NCI-H2196 (cell line): Measurements from ENCODE around the gene UBE2V1.
"Not testable (repeated sequence)": the region's sequence is repeated elsewhere in the genome, so short reads cannot be mapped to it uniquely, and the experiment has no call there.

Source experiments
- DNase-seq: peaks from one replicate; lab custom pipeline; 2025; ENCODE audit not compliant: unreplicated experiment; lab: John Stamatoyannopoulos, UW

The UBE2V1 gene

GRCh38 chr20:50115591-50116367 lies 2.8 kb upstream of the UBE2V1 start:
- DNase-seq, result peak; percentile 95

- no peak for DNase-seq
These were observed 2.1 kb upstream of the UBE2V1 start for GRCh38 chr20:50115041-50115512.

- DNase-seq, result no peak
These were observed 672 bp upstream of the UBE2V1 start for GRCh38 chr20:50113420-50114224.

- no peak for DNase-seq
These were observed 988 bp downstream of the UBE2V1 start for GRCh38 chr20:50111829-50112495.

DNA sequence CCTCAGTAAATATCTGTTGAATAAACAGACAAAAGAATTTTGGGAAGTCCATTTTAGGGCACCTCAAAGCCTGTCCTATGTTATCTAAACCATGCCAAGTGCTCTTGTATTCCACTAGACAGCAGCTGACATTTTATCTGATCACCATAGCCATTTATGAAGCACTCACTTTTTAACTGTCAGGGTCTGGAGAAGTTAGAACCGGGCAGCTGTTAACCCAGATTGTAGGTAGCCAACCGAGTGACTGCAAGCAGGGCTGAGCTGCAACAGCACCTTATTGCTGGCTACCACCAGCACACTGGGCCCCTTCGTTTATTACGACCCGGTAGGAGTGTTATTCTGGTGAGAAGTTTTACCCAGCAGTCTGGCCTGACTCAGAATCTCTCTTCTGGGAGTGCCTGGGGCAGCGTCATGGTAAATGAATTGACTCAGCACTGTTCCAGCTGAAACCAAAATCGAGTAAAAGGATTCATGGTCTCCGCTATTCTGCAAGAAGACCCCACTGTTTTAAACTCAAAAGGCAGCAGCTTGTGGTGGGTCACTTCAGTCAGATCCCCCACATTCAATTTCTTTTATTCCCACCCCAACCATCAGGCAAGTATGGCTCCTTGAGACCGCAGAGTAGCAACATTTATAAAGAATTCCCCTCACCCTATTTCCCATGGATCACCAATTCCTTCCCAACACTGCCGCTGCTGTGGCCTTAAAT lies 1.7 kb downstream of the UBE2V1 start:
- no peak for DNase-seq

DNA sequence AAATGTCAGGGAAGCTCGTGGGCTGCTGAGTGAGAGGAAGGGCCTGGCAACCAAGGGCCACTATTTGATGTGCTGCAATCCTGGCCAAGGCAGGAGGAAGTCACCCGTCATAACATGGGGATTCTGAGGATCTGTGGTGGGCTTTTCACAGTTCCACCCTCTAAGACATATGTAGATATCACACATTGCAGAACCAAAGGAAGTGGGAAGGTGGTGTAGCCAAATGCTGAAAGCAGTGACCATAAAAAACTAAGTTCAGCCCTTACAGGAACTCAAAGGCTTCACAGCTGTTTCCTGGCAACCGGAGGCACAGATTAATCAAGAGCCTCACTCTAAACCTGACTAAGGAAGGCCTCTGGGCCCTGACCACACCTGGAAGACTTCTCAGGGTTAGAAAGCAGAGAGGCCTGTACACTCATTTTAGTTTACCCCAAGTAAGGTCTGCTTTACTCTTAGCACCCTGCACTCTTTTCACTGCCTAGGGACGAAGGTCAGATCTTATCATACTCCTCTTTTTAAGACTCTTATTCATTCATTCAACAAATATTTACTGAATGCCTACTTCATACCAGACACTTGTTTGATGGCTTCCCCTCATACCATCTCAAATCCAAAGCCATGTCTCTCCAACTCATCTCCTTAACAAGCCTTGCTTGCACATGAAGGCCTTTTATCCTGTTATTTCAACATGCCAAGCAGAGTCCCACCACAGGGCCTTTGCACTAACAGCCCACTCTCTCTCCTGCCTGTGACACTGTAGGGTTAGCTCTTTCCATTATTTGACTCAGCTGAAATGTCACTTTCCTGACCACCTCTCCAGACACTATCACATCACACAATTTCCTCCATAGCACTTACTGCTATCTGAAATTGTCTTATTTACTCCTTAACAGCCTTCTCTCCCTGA lies 2.6 kb downstream of the UBE2V1 start:
- DNase-seq, result no peak

DNA sequence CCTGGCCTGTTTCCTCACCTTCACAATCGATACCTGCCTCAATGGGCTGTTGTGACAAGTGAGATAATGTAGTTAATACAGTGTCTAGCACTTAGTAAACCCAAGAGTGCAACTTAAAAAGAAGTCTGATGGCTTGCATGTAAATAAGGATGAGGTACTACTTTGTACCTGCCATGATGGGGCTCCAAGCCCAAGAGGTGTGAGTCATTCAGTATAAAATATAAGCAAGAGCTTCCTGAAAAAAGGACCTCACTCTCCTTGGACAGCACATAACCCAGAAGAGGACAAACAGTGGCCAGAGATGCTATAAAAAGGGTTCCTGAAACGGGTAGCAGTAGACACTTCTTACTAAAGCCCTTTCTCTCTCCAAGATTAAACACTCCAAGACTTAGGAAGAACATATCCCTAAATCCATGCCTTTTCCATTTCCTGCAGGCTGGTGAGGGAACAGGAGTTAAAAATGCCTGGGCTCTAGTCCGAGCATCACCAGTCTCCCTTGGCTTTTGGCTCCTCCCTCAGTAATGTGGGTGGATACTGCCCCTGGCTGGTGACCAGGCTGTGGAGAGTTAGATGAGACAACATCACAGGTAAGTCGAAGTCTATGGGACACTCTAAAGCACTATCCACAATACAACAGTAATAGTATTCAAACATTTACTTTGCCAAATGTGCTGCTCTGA lies 4.3 kb downstream of the UBE2V1 start:
- no peak for DNase-seq

DNA sequence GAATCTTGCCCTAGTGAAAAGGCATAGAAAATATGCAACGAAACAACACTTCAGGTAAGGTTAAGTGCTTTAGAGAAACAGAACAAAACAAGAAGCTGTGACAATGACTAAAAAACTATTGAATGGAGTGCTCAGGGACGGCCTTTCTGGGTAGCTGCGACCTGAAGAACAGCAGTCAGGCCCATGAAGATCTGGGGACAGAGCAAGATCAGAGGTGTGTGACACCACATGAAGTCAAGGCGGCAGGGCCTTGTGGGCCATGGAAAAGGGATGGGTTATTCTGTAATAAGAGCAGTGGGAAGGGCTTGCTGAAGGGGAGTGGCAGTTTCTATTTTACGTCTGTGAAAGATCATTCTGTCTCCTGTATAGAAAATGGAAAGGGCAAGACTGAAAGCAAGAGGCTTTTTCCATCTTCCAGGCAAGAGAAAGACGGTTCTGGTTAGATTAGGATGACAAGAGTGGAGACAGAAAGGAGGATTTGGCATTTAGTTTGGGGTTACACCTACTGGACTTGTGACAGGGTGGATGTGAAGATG lies 5.1 kb downstream of the UBE2V1 start:
- no peak for DNase-seq

DNA sequence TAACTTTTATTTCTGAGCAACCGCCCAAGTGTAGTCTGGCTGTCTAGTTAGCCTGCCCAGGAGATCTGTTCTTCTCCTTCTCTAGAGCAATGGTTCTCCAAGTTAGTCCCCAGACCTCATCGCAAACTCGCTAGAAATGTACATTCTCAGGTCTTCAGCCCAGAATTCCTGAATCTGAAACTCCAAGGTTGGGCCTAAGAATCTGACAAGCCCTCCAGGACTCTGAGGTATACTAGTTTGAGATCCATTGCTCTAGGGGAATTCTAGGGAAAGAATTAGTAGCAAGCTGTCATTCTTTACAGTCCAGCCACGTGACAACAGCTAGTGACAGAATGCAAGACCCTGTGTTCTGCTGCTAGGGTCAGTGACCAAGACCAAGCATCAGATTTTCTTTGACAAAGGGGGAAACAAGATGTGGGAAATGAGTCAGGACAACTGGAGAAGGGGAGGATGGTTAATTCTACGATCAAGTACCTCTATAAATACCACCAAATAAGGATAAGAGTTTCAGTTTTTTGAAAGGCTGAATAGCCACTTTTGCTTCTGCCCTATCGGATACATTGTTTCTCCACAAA lies 5.8 kb downstream of the UBE2V1 start:
- no peak for DNase-seq

- DNase-seq, result not testable (repeated sequence)
These were observed 6.3 kb downstream of the UBE2V1 start for GRCh38 chr20:50106669-50107068.

- not testable (repeated sequence) for DNase-seq
These were observed 9.4 kb downstream of the UBE2V1 start for GRCh38 chr20:50103464-50104107.

DNA sequence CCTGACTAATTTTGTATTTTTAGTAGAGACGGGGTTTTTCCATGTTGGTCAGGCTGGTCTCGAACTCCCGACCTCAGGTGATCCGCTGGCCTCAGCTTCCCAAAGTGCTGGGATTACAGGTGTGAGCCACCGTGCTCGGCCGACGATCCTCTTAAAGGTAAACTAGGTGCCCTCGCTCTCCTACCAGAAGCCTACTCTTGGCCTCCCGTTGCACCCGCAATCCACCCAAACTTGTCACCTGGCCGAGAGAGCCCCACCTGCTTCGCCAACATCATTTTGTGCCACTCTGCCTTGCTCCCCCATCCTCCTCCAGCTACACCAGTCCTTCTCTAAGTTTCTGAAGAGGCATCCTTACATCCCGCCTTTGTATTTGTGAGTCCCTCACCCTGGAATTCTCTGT lies 10.4 kb downstream of the UBE2V1 start:
- not testable (repeated sequence) for DNase-seq

GRCh38 chr20:50101887-50102286 lies 11.1 kb downstream of the UBE2V1 start:
- no peak for DNase-seq

GRCh38 chr20:50101281-50101680 lies 11.7 kb downstream of the UBE2V1 start:
- DNase-seq, result no peak

- no peak for DNase-seq
These were observed 12.4 kb downstream of the UBE2V1 start for GRCh38 chr20:50100552-50100951.

DNA sequence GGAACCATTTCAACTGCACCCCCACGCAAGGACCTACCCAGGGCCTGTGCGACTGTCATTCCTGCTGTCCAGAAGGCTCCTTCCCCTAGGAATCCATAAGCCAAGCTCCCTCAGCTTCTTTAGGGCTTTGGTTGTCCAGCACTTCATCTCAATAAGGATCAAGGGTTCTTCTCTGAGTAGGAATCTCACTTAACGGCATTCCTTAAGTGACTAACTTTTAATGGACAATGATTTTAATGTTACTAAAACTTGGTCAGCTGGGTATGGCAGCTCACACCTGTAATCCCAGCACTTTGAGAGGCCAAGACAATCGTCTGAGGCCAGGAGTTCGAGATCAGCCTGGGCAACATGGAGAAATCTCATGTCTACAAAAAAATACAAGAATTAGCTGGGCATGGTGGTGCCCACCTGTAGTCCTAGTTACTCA lies 13.4 kb downstream of the UBE2V1 start:
- no peak for DNase-seq

DNA sequence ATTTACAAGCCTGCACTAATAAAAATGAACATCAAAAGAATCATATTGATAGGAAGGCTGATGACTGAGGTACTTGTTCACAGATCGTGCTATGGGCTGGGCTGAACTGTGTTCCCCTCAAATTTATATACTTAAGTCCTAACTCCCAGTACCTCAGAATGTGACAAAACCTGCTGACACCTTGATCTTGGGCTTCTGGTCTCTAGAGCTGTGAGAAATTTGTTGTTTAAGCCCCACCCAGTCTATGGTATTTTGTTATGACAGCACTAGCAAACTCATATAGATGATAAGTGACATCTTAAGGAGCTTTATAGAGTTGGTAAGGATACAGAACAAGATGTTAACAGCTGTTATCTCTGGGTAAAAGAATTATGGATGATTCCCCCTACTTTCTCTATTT lies 13.8 kb downstream of the UBE2V1 start:
- no peak for DNase-seq

- no peak for DNase-seq
These were observed 14.7 kb downstream of the UBE2V1 start for GRCh38 chr20:50098259-50098658.
